C4-2B (cell line): ENCODE data around the gene SLCO3A1.

Source experiments
- CTCF ChIP-seq: fragments of 450-650 bp; conservative IDR thresholded peaks from 2 replicates; pipeline ENCODE4 v1.5.1; 2017; ENCODE audit warnings: mild to moderate bottlenecking
- ZFX ChIP-seq: fragments of 450-650 bp; IDR thresholded peaks from 2 replicates; pipeline ENCODE4 v1.6.1; 2017

- TF ChIP-seq CTCF (no peak), ZFX (no peak)
Observed at GRCh38 chr15:92020804-92021203, 167.3 kb downstream of the SLCO3A1 start.
